Testis (tissue), 2 donors: ENCODE data around the gene SWAP70.

Experiments
- CTCF ChIP-seq, 3 experiments: fragments of 450-650 bp in 2 of 3; fragments of 200-600 bp in 1 of 3; sonication (generic) in 1 of 3; IDR thresholded peaks; one replicate each; pipeline ENCODE4 v1.5.1; 2016 to 2019; ENCODE audit warnings: antibody characterized with exemption in 3 of 3, mild to moderate bottlenecking in 2 of 3, moderate library complexity in 1 of 3
- POLR2A ChIP-seq: fragments of 450-650 bp; IDR thresholded peaks from one replicate; pipeline ENCODE4 v1.6.1; 2017; ENCODE audit warnings: antibody characterized with exemption, mild to moderate bottlenecking, moderate library complexity

GRCh38 chr11:9738116-9738515, 74.2 kb downstream of the SWAP70 start:
- TF ChIP-seq CTCF (IDR thresholded peaks at IDR 0.05) (no peak), POLR2A (no peak)
